ENCODE results near the gene APOBEC3G.

Gene APOBEC3G

GRCh38 chr22:39128508-39128907, 51.4 kb downstream of the APOBEC3G start:
- no peak for DNase-seq

GRCh38 chr22:39129081-39129480, 52.0 kb downstream of the APOBEC3G start:
- DNase-seq, result no peak

GRCh38 chr22:39129746-39130145, 52.7 kb downstream of the APOBEC3G start:
- DNase-seq, result no peak

- DNase-seq, result no peak
Observed at GRCh38 chr22:39130152-39130704, 53.2 kb downstream of the APOBEC3G start.

GRCh38 chr22:39130892-39131855, 54.1 kb downstream of the APOBEC3G start:
- no peak for DNase-seq

- no peak for DNase-seq
Observed at GRCh38 chr22:39132281-39132680, 55.2 kb downstream of the APOBEC3G start.

- DNase-seq, result no peak
Observed at GRCh38 chr22:39132871-39133524, 55.9 kb downstream of the APOBEC3G start.

- DNase-seq, result no peak
Observed at GRCh38 chr22:39133871-39134270, 56.8 kb downstream of the APOBEC3G start.

- no peak for DNase-seq
Observed at GRCh38 chr22:39134366-39135091, 57.5 kb downstream of the APOBEC3G start.

- DNase-seq, result no peak
Observed at GRCh38 chr22:39135092-39135896, 58.2 kb downstream of the APOBEC3G start.

- DNase-seq, result no peak
Observed at GRCh38 chr22:39136317-39136716, 59.2 kb downstream of the APOBEC3G start.

All from NCI-H345 (cell line).